Pancreas (tissue), 10 donors: ENCODE results near the gene RAB4A. TPM values are rescaled to one million over a fixed set of nuclear protein-coding genes. Genes with fewer than 3 reads are reported as not detected.

Experiments used
- ATAC-seq, 4 donors: fragments of 200-7000 bp; cut with Tn5 transposase; one replicate each; pipeline versions ENCODE4 v1.8.0 to v1.9.1; 2020; ENCODE audit warnings: mild to moderate bottlenecking in 4 of 4, moderate library complexity in 4 of 4
- DNase-seq, 6 donors: peaks; one replicate each; pipeline ENCODE4 v3.0.0-alpha.2; 2020
- FAIRE-seq: peaks from 2 replicates; lab custom pipeline; 2012; peaks lifted over from hg19 to GRCh38; lab: Jason Lieb, UNC
- H3K27ac ChIP-seq, 4 donors: fragments of 200-600 bp; sonication (generic); 1 replicate in 3 of 4; 2 replicates in 1 of 4; pipeline versions ENCODE4 v1.5.0 to v1.8.0; 2020
- H3K27me3 ChIP-seq, 4 donors: fragments of 200-600 bp; one replicate each; pipeline ENCODE4 v1.8.0; 2021
- H3K36me3 ChIP-seq, 3 donors: fragments of 200-600 bp; sonication (generic) in 1 of 3; one replicate each; pipeline versions ENCODE4 v1.5.0 to v1.8.0; 2020 to 2021
- H3K4me1 ChIP-seq, 3 donors: fragments of 200-600 bp; one replicate each; pipeline ENCODE4 v1.8.0; 2021
- H3K4me3 ChIP-seq, 4 donors: fragments of 200-600 bp; sonication (generic) in 2 of 4; one replicate each; pipeline versions ENCODE4 v1.5.0 to v1.8.0; 2020 to 2021
- H3K9me3 ChIP-seq, 4 donors: fragments of 200-600 bp; one replicate each; pipeline ENCODE4 v1.8.0; 2021
- WGBS, 2 donors: extraction: QIAGEN DNeasy Blood & Tissue Kit; methylation state at CpG; one replicate each; pipeline ENCODE4 v1.1.7; 2013; 5-methylcytosine and 5-hydroxymethylcytosine counted together
- intact Hi-C, 3 donors: fragments of 100-400 bp; cut with DNase I; formaldehyde crosslinking; loops; one replicate each; pipeline versions ENCODE4 v1.11.1 to v1.14.2; 2022
- polyA plus RNA-seq, 2 donors: library from polyadenylated mRNA; stranded (reverse); fragments of 200-250 nt; gene quantifications; one replicate each; pipeline ENCODE4 v1.2.3, GENCODE V29; 2013
- total RNA-seq, 6 donors: library from RNA; stranded (reverse); fragmentation: NEBNext Ultra II Directional in 4 of 6; extraction: Animal tissue kit (Norgen Biotek cat#: 25700) in 4 of 6; gene quantifications; one replicate each; pipeline versions ENCODE4 v1.2.1 to v1.2.4, GENCODE V29; 2021 to 2023
- TF ChIP-seq, protein P1 (sequence below), 4 donors: fragments of 200-600 bp; sonication (generic) in 3 of 4; IDR thresholded peaks; one replicate each; pipeline versions ENCODE4 v1.5.0 to v1.8.0; 2021; ENCODE audit warnings: antibody characterized with exemption in 4 of 4
- donor health status: healthy with polysubstance abuse.
- donor health status: DM: no; HTN: no; CAD: no; lungs with moderate emphysema.
- donor health status: DM: no; HTN: no; CAD: no.
- donor health status: control.
- donor health status: control.
- donor health status: Bipolar disorder and iron deficiency.
- donor health status: DM: yes; HTN: yes; CAD: no.
- donor health status: DM: no; HTN: no; CAD: no.
- donor health status: DM: no; HTN: no; CAD: no.
- donor health status: DM: yes; HTN: yes; CAD: no.

Gene RAB4A
- total and polyA plus RNA-seq, 8 donors = 14.5 to 67.4 (median 53.7) TPM

DNA sequence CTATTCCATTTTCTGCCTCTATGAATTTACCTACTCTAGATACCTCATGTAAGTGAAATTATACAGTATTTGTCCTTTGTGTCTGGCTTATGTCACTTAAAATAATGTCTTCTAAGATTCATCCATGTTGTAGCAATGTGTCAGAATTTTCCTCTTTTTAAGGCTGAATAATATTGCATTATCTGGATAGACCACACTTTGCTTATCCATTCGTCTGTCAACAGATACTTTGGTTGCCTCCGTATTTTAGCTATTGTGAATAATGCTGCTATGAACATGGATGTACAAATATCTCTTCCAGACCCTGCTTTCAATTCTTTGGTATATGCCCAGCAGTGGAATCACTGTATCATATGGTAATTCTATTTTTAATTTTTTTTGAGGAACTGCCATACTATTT, 82.1 kb downstream of the RAB4A start:
- no peaks in the 10 kb centered on the region for H3K4me1 ChIP-seq
- H3K9me3 ChIP-seq = no peaks in the 10 kb centered on the region
- WGBS, 2 donors = 73 to 80% methylated on average over 2 of the region's 2 CpGs
- TF ChIP-seq, protein P1, sequence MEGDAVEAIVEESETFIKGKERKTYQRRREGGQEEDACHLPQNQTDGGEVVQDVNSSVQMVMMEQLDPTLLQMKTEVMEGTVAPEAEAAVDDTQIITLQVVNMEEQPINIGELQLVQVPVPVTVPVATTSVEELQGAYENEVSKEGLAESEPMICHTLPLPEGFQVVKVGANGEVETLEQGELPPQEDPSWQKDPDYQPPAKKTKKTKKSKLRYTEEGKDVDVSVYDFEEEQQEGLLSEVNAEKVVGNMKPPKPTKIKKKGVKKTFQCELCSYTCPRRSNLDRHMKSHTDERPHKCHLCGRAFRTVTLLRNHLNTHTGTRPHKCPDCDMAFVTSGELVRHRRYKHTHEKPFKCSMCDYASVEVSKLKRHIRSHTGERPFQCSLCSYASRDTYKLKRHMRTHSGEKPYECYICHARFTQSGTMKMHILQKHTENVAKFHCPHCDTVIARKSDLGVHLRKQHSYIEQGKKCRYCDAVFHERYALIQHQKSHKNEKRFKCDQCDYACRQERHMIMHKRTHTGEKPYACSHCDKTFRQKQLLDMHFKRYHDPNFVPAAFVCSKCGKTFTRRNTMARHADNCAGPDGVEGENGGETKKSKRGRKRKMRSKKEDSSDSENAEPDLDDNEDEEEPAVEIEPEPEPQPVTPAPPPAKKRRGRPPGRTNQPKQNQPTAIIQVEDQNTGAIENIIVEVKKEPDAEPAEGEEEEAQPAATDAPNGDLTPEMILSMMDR (IDR thresholded peaks at IDR 0.05) = no peak
- H3K4me3 ChIP-seq = no peak overlapping the region
- H3K27ac ChIP-seq = no peak overlapping the region
- H3K27me3 ChIP-seq = no peaks in the 10 kb centered on the region
- FAIRE-seq = no peak
- ATAC-seq = no peak
- H3K36me3 ChIP-seq = no peaks in the 10 kb centered on the region
- no peak for DNase-seq
- intact Hi-C loops = no loop called here

DNA sequence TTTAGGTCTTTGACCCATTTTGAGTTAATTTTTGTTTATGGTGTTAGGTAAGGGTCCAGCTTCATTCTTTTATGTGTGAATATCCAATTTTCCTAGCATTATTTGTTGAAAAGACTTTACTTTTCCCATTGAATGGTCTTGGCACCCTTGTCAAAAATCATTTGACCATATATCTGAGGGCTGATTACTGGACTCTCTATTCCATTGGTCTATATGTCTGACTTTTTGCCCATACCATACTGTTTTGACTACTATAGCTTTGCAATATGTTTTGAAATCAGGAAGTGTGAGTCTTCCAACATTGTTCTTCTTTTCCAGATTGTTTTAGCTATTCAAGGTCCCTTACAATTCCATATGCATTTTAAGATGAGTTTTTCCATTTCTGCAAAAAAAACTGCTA, 83.3 kb downstream of the RAB4A start:
- FAIRE-seq (no peak), ATAC-seq (no peak), DNase-seq (no peak)
- Histone ChIP-seq H3K27ac (no peak overlapping the region), H3K4me1 (no peaks in the 10 kb centered on the region), H3K9me3 (no peaks in the 10 kb centered on the region), H3K4me3 (no peak overlapping the region), H3K36me3 (no peaks in the 10 kb centered on the region), H3K27me3 (no peaks in the 10 kb centered on the region)
- intact Hi-C loops = no loop called here
- TF ChIP-seq, protein P1 (IDR thresholded peaks at IDR 0.05) = no peak

Other genes starting within 250 kb of the RAB4A start
- 1 to 10 TPM in 5 of 6 donors, under 1 TPM in 1; 0.97 to 3.1 (median 1.4) TPM for gene CCSAP, start 71.9 kb downstream of the RAB4A start, total RNA-seq
- 1 to 10 TPM; 1.7 to 4.6 TPM for gene CCSAP, start 71.9 kb downstream of the RAB4A start, polyA plus RNA-seq
- gene ACTA1, start 163.0 kb downstream of the RAB4A start, total RNA-seq = 1 to 10 TPM in 1 of 6 donors, not detected in 5; 4.2 TPM
- gene ACTA1, start 163.0 kb downstream of the RAB4A start, polyA plus RNA-seq = 1 to 10 TPM in 1 of 2 donors, under 1 TPM in 1; 0.76 to 6.9 TPM
- gene NUP133, start 237.2 kb downstream of the RAB4A start, total RNA-seq = 10 to 100 TPM; 12.0 to 18.7 (median 15.2) TPM
- gene NUP133, start 237.2 kb downstream of the RAB4A start, polyA plus RNA-seq = 10 to 100 TPM in 1 of 2 donors, 1 to 10 TPM in 1; 6.3 to 13.7 TPM